Urinary bladder (tissue), 4 donors: ENCODE measurements around the gene OXCT2. TPM values are rescaled to one million over a fixed set of nuclear protein-coding genes. Genes with fewer than 3 reads are reported as not detected.
"Not testable (repeated sequence)": the region's sequence is repeated elsewhere in the genome, so short reads cannot be mapped to it uniquely, and the experiment has no call there.

Source experiments
- DNase-seq: peaks from one replicate; pipeline ENCODE4 v3.0.0-alpha.2; 2015; ENCODE audit errors: extremely low spot score
- H3K27ac ChIP-seq: one replicate; pipeline ENCODE4 v1.5.1; 2013; ENCODE audit warnings: low read depth, mild to moderate bottlenecking, moderate library complexity
- H3K36me3 ChIP-seq: one replicate; pipeline ENCODE4 v1.6.1; 2013; ENCODE audit warnings: mild to moderate bottlenecking, moderate library complexity; ENCODE audit not compliant: insufficient read depth
- H3K4me1 ChIP-seq: one replicate; pipeline ENCODE4 v1.6.1; 2013; ENCODE audit warnings: mild to moderate bottlenecking, moderate library complexity; ENCODE audit not compliant: insufficient read depth
- H3K4me3 ChIP-seq: one replicate; pipeline ENCODE4 v1.5.1; 2013; ENCODE audit warnings: low read depth, low read length
- WGBS: extraction: QIAGEN DNeasy Blood & Tissue Kit; methylation state at CpG from one replicate; pipeline ENCODE4 v1.1.7; 2013; 5-methylcytosine and 5-hydroxymethylcytosine counted together
- polyA plus RNA-seq: library from polyadenylated mRNA; stranded (reverse); fragments of 200-250 nt; gene quantifications from one replicate; pipeline ENCODE4 v1.2.3, GENCODE V29; 2013
- total RNA-seq: library from RNA; depleted of rRNA; stranded (reverse); fragments of >200 nt; gene quantifications from one replicate; pipeline ENCODE4 v1.2.3, GENCODE V29; 2014
- donor health status: healthy with polysubstance abuse.
- donor health status: healthy.

The OXCT2 gene
- total and polyA plus RNA-seq, 2 donors: 0.68 to 0.90 TPM

DNA sequence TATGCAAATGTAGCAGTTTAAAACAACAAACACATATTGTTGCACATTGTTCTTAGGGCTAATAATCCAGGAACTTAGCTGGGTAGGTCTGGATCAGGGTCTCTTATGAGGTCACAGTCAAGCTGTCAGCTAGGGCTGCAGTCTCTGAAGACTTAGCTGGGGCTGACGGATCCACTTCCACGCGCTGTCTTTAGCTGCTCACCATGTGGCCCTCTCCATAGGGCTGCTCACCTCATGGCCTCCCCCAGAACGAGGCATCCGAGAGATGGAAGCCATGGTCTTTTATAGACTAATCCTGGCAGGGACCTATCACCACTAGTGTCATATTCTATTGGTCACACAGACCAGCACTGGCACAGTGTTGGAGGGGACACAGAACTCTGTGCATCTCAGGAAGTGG is 8.7 kb upstream of the OXCT2 start:
- no peak for DNase-seq
- Histone ChIP-seq H3K4me1 (no peaks in the 10 kb centered on the region), H3K36me3 (no peaks in the 10 kb centered on the region), H3K4me3 (no peak overlapping the region), H3K27ac (no peak overlapping the region)
- 84% methylated on average over 5 of the region's 5 CpGs for WGBS

DNA sequence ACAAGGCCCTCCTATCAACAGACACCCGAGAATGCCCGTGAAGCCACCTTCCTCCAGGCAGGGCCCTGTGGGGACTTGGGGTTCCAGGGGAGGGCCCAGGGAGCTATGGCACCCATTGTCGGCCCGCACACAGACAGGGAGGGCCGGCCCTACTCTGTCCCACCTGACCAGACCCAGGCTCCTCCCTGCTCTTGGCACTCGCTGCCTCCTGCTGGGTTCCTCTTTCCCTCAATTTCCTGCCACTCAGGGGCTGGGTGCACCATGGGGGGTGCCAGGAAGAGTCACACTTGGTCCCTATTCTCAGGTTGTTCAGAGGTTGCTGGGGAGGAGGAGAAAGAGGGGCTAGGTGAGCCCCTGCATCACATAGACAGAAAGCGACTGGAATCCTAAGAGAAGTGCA is 8.0 kb upstream of the OXCT2 start:
- Histone ChIP-seq H3K4me3 (no peak overlapping the region), H3K27ac (no peak overlapping the region), H3K36me3 (no peaks in the 10 kb centered on the region), H3K4me1 (no peaks in the 10 kb centered on the region)
- DNase-seq: no peak
- WGBS: 87% methylated on average over 6 of the region's 7 CpGs

DNA sequence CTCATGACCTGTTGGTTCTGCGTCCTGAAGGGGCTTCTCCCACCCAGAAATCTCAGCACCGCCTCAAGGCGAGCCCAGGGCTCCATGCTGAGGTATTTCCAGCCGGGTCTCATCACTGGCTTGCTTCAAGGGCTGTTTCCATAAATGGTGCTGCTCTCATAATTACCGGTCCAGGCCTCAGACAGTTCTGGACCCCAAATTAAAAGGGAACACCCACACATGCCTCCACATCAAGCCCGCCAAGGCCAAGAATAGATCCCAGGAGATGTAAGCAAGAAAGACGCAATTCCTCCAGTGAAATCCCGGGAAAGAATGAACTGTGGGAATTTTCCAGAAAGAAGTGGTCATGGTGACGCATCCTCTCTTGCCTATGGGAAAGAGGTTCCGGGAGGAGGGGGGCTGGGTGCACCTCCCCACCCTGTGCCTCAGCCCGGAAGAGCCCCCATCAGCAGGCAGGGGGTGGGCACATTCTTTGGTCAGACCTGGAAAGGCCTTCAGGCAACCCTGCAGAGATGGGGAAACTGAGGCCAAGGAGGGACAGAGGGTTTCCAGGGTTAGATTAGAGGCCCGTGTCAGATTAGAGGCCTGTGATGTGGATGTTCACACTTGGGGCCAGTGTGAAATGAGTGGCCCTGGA is 7.4 kb upstream of the OXCT2 start:
- DNase-seq, H3K36me3 ChIP-seq, H3K4me1 ChIP-seq, H3K27ac ChIP-seq, H3K4me3 ChIP-seq: not testable (repeated sequence)
- 78% methylated on average over 11 of the region's 12 CpGs for WGBS

DNA sequence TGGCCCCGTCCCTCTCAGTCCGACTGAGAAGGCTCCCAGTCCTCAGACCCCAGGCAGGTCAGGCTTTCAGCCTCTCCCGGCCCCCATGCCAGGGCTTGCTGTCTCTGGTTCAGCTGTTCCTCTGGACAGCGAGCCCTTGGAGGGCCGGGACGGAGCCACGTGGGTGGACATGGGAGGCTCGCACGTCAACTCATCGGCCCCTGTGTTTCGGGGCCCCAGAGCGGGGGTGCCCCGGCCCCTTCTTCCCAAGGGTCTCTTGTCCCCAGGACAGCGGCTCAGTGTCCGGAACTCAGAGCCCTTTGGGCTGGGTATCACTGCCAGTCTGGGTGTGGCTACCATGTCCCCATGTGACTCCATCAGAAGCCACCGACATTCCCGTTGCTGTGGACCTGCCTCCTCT is 6.7 kb upstream of the OXCT2 start:
- not testable (repeated sequence) for H3K36me3 ChIP-seq, H3K4me3 ChIP-seq, H3K27ac ChIP-seq, DNase-seq, H3K4me1 ChIP-seq
- 93% methylated on average over 16 of the region's 17 CpGs for WGBS

DNA sequence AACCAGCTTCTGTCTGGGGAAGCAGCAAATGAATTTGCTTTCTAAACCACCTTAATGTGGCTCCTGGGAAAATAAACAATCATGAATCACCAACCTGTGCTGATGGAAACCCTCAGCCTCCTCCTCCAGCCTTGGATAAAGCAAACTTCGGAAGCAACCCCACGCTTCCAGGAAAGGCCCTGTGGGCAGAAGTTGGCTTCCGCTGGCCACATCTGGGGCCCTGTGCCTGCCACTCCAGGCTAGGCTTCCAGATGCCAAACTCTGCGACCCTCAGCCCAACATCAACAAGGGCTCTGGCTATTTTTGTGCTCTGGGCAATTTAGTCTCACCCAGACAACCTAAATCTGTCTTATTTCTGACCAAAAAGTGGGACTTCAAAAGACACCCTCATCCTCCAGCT is 6.2 kb upstream of the OXCT2 start:
- WGBS: 77% methylated on average over 4 of the region's 4 CpGs
- Histone ChIP-seq H3K4me1 (no peaks in the 10 kb centered on the region), H3K36me3 (no peaks in the 10 kb centered on the region), H3K27ac (no peak overlapping the region), H3K4me3 (no peak overlapping the region)
- DNase-seq: no peak

DNA sequence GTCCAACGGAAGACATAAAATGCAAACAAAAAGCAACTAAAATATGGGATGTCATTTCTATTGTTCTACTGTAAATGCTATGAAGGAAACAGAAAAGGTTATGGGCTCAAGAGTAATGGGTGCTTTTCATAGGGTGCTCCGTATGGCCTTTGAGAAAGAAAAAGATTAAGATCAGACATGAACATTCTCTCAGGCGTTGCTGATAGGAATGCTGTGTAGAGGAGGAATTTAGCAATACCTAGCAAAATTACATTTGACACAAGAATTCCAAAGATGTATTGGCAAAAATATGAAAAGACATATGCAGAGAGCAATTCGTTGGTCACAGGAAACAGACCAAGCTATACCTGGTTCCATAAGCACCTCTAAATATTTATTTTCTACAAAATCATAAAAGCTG is 5.7 kb upstream of the OXCT2 start:
- Histone ChIP-seq H3K4me3 (no peak overlapping the region), H3K4me1 (no peaks in the 10 kb centered on the region), H3K36me3 (no peaks in the 10 kb centered on the region), H3K27ac (no peak overlapping the region)
- no peak for DNase-seq
- WGBS: 70% methylated on average over 4 of the region's 4 CpGs

DNA sequence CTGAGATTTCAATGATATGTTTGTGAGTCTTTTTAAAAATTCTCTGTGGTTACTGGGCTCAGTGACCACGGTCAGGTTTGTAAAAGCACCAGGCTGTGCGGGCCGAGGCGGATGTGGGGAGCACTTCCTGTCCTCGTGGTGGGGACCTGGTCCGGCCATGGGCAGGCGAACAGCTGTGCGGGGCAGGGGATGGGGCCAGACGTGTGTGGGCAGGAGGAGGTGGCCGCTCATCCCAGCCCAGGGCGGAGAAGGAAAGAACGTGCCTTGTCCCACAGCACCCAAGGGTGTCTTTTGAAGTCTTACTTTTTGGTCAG is 5.2 kb upstream of the OXCT2 start:
- Histone ChIP-seq H3K27ac (no peak overlapping the region), H3K4me1 (no peaks in the 10 kb centered on the region), H3K4me3 (no peak overlapping the region), H3K36me3 (no peaks in the 10 kb centered on the region)
- 60% methylated on average over 12 of the region's 12 CpGs for WGBS
- no peak for DNase-seq

DNA sequence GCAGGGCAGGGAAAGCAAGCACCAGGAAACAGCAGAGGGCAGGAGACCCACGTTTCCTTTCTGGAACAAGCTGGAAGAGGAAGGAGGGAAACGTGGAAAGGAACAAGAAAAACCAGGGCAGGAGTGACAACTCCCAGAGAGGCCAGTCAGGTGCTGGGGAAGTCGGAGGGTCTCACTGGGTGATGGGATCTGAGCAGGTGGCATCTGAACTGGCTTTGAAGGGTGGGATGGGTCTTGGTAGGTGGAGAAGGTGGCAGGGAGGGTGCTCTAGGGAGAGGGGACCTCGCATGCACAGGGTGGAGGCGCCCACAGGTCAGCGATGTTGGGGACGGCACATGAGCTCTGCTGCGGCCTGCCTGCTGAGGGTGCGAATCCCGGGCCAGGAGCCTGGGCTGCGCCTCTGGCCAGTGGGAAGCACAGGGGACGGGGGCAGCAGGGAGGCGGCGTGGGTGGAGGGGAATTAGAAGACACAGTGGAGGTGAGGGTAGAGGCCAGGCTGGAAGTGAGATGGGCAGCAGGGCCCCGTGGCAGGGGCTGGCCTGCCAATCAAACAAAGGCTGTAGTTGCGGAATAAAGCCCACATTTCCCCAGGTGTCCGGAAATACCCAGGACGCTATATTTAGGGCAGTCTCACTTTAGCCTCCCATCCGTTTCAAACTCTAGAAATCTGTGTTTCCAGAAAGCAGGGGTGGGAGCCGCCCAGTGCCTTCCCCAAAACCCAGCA is 4.7 kb upstream of the OXCT2 start:
- DNase-seq, H3K27ac ChIP-seq, H3K36me3 ChIP-seq, H3K4me3 ChIP-seq, H3K4me1 ChIP-seq: not testable (repeated sequence)
- 82% methylated on average over 16 of the region's 20 CpGs for WGBS

DNA sequence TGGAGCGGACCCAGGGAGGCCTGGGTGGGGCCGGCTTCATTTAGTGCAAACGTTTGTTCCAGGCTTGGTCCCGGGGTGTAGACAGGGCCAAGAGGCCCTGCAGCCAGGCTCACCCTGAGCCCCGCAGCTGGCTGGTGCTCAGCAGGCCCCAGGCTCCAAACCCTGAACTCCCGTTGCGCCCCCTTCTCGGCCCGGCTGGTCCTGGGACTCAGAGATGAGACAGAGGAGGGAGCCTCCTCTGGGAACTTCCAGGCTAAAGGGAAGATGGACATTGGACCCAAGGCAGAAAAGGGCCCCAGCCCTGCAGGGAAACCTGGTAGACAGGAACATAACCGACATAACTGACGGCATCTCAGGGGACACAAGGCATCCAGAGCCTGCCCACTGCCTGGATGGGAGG is 4.0 kb upstream of the OXCT2 start:
- 75% methylated on average over 11 of the region's 11 CpGs for WGBS
- H3K27ac ChIP-seq, H3K4me1 ChIP-seq, DNase-seq, H3K4me3 ChIP-seq, H3K36me3 ChIP-seq: not testable (repeated sequence)

DNA sequence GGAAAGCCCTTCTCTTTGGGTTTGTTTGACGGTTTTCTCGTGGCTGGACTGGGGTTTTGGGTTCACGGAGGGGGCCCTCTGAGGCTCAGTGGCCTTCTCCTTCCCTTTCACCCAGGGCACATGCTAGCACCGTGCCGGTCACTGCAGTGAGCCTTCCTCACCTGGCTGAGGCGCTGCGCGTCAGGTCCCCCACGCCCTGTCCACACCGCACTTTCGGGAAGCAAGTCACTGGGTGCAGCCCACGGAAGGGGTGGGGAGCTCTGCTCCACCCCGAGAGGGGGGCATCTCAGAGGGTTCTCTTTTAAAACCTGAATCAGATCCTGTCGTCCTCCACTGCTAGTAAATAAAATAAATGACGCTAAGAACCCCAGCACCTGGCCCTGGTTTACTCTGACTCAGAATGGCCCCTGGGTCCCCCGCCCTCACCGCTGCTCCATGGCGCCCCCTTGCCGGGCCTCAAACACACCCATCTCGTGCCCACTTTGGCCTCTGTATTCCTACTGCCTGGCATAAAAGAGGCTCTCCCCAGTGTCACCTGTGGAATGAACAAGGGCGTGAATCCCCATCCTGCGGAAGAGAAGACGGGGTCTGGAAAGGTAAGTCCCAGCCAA is 2.3 kb upstream of the OXCT2 start:
- DNase-seq, H3K4me1 ChIP-seq, H3K36me3 ChIP-seq, H3K4me3 ChIP-seq, H3K27ac ChIP-seq: not testable (repeated sequence)
- no CpG with 5 or more reads among the region's 23 CpGs for whole genome bisulfite sequencing

DNA sequence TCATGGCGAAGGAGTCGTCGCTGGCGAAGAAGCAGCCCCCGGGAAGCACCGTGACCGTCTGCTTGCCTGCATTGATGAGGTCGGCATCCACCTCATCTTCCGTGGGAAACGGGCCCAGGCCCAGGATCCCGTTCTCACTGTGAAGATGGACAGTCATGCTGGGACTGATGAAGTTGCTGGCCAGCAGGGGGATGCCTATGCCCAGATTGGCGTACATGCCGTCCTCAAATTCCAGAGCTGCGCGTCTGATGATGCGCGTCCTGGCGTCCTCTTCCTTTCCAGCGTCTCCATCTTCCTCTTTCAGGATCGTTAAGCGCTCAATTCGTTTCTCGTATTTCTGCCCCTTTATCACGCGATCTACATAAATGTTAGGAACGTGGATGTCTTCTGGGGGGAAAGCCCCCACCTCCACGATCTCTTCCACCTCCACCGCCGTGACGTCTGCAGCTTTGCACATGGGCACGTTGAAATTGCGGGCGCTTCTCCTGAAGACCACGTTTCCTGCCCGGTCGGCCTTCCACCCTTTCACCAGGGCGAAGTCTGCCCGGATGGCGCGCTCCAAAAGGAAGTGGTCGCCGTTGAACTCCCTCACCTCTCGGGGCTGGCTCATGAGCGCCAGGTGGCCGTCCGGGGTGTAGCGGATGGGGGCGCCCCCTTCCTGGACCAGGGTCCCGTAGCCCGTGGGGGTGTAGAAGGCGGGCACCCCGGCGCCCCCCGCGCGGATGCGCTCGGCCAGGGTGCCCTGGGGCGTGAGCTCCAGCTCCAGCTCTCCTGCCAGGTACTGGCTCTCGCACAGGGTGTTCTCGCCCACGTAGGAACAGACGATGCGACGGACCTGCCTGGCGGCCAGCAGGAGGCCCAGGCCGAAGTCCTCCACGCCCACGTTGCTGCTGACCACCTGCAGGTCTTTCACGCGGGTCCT is 787 bp downstream of the OXCT2 start:
- DNase-seq, H3K4me1 ChIP-seq, H3K27ac ChIP-seq, H3K4me3 ChIP-seq, H3K36me3 ChIP-seq: not testable (repeated sequence)
- WGBS: 24% methylated on average over 23 of the region's 71 CpGs

DNA sequence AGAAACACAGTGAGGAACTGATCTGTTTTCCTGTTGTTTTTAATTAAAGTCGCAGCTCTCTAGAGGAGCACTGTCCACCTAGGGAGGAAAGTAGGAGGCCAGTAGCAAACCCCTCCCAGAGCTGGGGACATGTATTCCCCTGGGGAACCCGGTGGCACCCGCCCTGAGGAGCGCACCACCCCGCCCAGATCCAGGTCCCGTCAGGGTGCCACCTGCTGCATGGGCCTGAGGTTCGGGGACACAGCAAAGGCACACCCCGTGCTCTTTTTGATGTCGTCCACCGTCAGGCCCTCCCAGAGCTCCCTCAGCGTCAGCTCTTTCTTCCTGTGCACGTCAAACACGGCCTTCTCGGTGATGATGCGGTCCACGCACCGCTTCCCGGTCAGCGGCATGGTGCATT is 1.6 kb downstream of the OXCT2 start:
- not testable (repeated sequence) for DNase-seq, H3K36me3 ChIP-seq, H3K27ac ChIP-seq, H3K4me3 ChIP-seq, H3K4me1 ChIP-seq
- 85% methylated on average over 17 of the region's 19 CpGs for WGBS

DNA sequence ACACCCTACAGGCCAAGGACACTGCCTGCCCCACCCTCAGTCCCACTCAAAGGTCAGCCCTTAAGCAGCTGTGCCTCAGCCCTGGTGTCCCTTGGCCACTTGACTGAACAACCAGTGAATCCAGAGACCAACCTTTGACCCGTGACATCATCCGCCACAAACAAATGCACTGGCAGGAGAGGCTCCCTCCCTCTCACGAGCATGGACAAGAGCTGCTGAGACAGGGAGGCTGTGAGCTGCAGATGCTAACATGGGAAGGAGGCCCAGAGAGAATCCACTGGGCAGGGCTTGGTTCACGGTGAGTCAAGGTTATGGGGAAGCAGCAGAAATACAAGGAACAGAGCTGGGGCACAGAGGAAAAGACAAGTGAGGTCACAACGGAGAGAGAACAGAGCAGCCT is 4.7 kb downstream of the OXCT2 start:
- H3K27ac ChIP-seq, H3K4me1 ChIP-seq, H3K4me3 ChIP-seq, H3K36me3 ChIP-seq, DNase-seq: not testable (repeated sequence)
- WGBS: 69% methylated on average over 2 of the region's 5 CpGs
